Left ventricle myocardium inferior (tissue), 1 donor: Measurements from ENCODE around the gene AATF. TPM values are rescaled to one million over a fixed set of nuclear protein-coding genes. Genes with fewer than 3 reads are reported as not detected.

Experiments used
- DNase-seq: peaks from one replicate; pipeline ENCODE4 v3.0.0-alpha.2; 2020
- H3K27ac ChIP-seq: fragments of 200-600 bp; replicated peaks from 2 replicates; pipeline ENCODE4 v1.8.0; 2021
- H3K27me3 ChIP-seq: fragments of 200-600 bp; 2 replicates; pipeline ENCODE4 v1.8.0; 2021; ENCODE audit warnings: low read depth
- H3K36me3 ChIP-seq: fragments of 200-600 bp; 2 replicates; pipeline ENCODE4 v1.8.0; 2021
- H3K4me1 ChIP-seq: fragments of 200-600 bp; 2 replicates; pipeline ENCODE4 v1.8.0; 2021
- H3K4me3 ChIP-seq: fragments of 200-600 bp; 2 replicates; pipeline ENCODE4 v1.8.0; 2021; ENCODE audit warnings: mild to moderate bottlenecking, moderate library complexity
- H3K9me3 ChIP-seq: fragments of 200-600 bp; replicated peaks from 2 replicates; pipeline ENCODE4 v1.8.0; 2021
- CTCF ChIP-seq: fragments of 200-600 bp; IDR thresholded peaks from 2 replicates; pipeline ENCODE4 v1.8.0; 2021; ENCODE audit warnings: antibody characterized with exemption, mild to moderate bottlenecking, borderline replicate concordance
- intact Hi-C: fragments of 100-400 bp; cut with micrococcal nuclease; formaldehyde crosslinking; loops from one replicate; pipeline ENCODE4 v1.11.0; 2022
- total RNA-seq: library from RNA; stranded (reverse); fragmentation: NEBNext Ultra II Directional; extraction: Animal tissue kit (Norgen Biotek cat#: 25700); gene quantifications from one replicate; pipeline ENCODE4 v1.2.1, GENCODE V29; 2021
- donor health status: DM: no; HTN: yes; CAD: no; lungs with severe emphysema.

The AATF gene
- total RNA-seq, 1 donor from 2014 or later = 24.2 TPM

DNA sequence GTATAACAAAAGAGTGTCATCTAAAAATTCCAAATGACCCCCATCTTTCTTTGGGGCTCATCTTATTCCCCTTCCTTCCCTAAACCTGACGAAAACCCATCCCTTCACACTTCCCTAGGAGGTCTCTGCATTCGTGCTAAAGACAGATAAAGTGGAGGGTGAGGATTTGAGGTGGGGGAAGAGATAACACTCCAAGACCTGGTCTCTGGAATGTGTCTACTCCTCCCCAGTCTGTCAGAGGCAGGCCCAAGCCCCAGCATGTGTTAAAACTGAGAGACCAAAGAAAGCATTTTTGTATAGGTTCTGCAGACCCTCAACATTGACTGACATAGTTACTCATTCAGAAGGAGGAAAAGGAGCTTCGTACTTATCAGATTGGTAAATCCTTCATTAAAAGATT is 22.5 kb upstream of the AATF start:
- intact Hi-C loops = no loop called here
- Histone ChIP-seq H3K4me3 (no peak overlapping the region), H3K27me3 (peaks cover 100% of the 10 kb centered on the region), H3K27ac (no peak overlapping the region), H3K9me3 (no peaks in the 10 kb centered on the region), H3K4me1 (peaks cover 6% of the 10 kb centered on the region), H3K36me3 (no peaks in the 10 kb centered on the region)
- no peak for DNase-seq
- no peak for TF ChIP-seq CTCF

- H3K9me3 ChIP-seq = no peaks in the 10 kb centered on the region
- no peak for DNase-seq
- H3K4me3 ChIP-seq = no peak overlapping the region
- H3K36me3 ChIP-seq = no peaks in the 10 kb centered on the region
- H3K4me1 ChIP-seq = peaks cover 7% of the 10 kb centered on the region
- intact Hi-C loops = no loop called here
- H3K27ac ChIP-seq = no peak overlapping the region
- H3K27me3 ChIP-seq = peaks cover 100% of the 10 kb centered on the region
- no peak for TF ChIP-seq CTCF
These were observed 22.1 kb upstream of the AATF start for GRCh38 chr17:36926701-36927100.

GRCh38 chr17:36928471-36929345 is 20.0 kb upstream of the AATF start:
- Histone ChIP-seq H3K36me3 (no peaks in the 10 kb centered on the region), H3K27me3 (peaks cover 100% of the 10 kb centered on the region), H3K9me3 (no peaks in the 10 kb centered on the region), H3K4me3 (no peak overlapping the region), H3K4me1 (peaks cover 27% of the 10 kb centered on the region), H3K27ac (no peak overlapping the region)
- intact Hi-C loops = no loop called here
- no peak for DNase-seq
- TF ChIP-seq CTCF = no peak

DNA sequence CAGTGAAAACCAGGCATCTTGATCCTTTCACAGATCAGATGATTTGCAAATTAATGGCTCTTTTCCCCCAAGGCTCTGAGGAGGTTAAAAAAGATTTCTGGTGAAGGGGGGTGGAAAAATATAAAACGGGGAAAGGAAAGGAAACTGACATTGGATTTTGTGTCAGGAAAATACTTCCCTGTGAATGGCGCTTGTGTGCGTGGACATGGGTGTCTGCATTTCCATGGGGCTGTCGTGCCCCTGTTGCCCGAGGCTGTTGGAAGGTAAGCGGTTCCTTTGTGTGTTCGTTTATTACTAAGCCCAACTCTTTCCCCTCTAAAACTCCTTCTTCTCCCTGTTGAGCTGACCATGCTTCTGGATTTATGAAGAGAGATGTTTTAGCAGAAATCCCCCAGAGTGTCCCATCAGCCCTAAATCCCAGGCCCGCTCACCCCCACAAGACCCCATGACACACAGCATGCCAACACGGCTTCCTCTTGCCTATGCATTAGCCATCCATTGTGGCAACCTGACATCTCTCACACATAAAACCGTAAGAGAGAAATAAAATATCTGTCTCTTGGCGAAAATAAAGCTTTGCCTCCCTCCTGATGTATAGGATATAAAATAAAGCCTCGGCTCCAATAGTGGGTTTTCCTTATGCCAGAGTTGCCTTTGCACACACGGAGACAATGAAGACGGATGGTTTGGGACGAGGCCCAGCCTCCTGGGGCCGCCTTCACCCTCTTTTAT is 18.7 kb upstream of the AATF start:
- DNase-seq = no peak
- peaks cover 40% of the 10 kb centered on the region for H3K4me1 ChIP-seq
- H3K36me3 ChIP-seq = no peaks in the 10 kb centered on the region
- no peak for TF ChIP-seq CTCF
- H3K9me3 ChIP-seq = no peaks in the 10 kb centered on the region
- H3K4me3 ChIP-seq = no peak overlapping the region
- intact Hi-C loops = no loop called here
- H3K27ac ChIP-seq = no peak overlapping the region
- peaks cover 100% of the 10 kb centered on the region for H3K27me3 ChIP-seq

DNA sequence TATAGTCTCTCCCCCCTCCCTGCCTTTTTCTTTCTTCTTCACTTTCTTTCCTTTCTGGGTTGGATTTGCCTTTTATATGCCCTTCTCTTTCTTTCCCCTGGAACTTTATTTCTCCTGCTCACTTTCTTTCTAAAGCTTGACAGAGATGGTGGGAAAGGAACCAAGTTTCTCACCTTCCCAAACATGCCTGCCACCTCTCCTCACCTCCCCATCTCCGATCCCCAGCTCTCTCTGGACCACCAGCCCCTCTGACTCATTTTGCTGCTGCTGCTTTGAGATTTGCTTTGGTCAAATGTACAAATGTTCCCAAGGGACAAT is 18.2 kb upstream of the AATF start:
- no peak for DNase-seq
- Histone ChIP-seq H3K4me1 (peaks cover 46% of the 10 kb centered on the region), H3K9me3 (no peaks in the 10 kb centered on the region), H3K27ac (no peak overlapping the region), H3K36me3 (no peaks in the 10 kb centered on the region), H3K27me3 (peaks cover 100% of the 10 kb centered on the region), H3K4me3 (no peak overlapping the region)
- TF ChIP-seq CTCF = no peak
- intact Hi-C loops = no loop called here
